Hepatocyte (in vitro differentiated cells): ENCODE data around the gene TP73. TPM values are rescaled to one million over a fixed set of nuclear protein-coding genes. Genes with fewer than 3 reads are reported as not detected.
A peak's percentile ranks its signal among the peaks of the same experiment; 100 is the strongest.

Experiments used
- DNase-seq: peaks from one replicate; pipeline ENCODE4 v3.0.0-alpha.2; 2016; ENCODE audit warnings: low spot score
- H2AFZ ChIP-seq: fragments of 200-600 bp; sonication (generic); 2 replicates; pipeline ENCODE4 v1.6.0; 2016; ENCODE audit warnings: antibody characterized with exemption, mild to moderate bottlenecking
- H3K27ac ChIP-seq: fragments of 200-600 bp; sonication (generic); 2 replicates; pipeline ENCODE4 v1.5.1; 2016; ENCODE audit warnings: mild to moderate bottlenecking
- H3K27me3 ChIP-seq: fragments of 200-600 bp; sonication (generic); 2 replicates; pipeline ENCODE4 v1.6.1; 2016
- H3K36me3 ChIP-seq: fragments of 200-600 bp; sonication (generic); replicated peaks from 2 replicates; pipeline ENCODE4 v1.5.1; 2016; ENCODE audit warnings: low read depth; ENCODE audit not compliant: insufficient read depth
- H3K4me1 ChIP-seq: fragments of 200-600 bp; sonication (generic); 2 replicates; pipeline ENCODE4 v1.5.1; 2016; ENCODE audit warnings: mild to moderate bottlenecking, moderate library complexity; ENCODE audit not compliant: insufficient read depth
- H3K4me2 ChIP-seq: fragments of 200-600 bp; sonication (generic); 2 replicates; pipeline ENCODE4 v1.6.0; 2016
- H3K4me3 ChIP-seq: fragments of 200-600 bp; sonication (generic); 2 replicates; pipeline ENCODE4 v1.5.1; 2016; ENCODE audit warnings: mild to moderate bottlenecking
- H3K79me2 ChIP-seq: fragments of 200-600 bp; sonication (generic); 2 replicates; pipeline ENCODE4 v1.6.0; 2017; ENCODE audit warnings: mild to moderate bottlenecking
- H3K9me2 ChIP-seq: fragments of 200-600 bp; sonication (generic); replicated peaks from 2 replicates; pipeline ENCODE4 v1.6.0; 2017; ENCODE audit warnings: mild to moderate bottlenecking; ENCODE audit not compliant: insufficient read depth
- H3K9me3 ChIP-seq: fragments of 200-600 bp; sonication (generic); 2 replicates; pipeline ENCODE4 v1.5.1; 2016; ENCODE audit warnings: low read depth, mild to moderate bottlenecking
- H4K20me1 ChIP-seq: fragments of 200-600 bp; sonication (generic); 2 replicates; pipeline ENCODE4 v1.6.0; 2016; ENCODE audit warnings: mild to moderate bottlenecking; ENCODE audit not compliant: insufficient read depth, poor library complexity, severe bottlenecking
- CTCF ChIP-seq: fragments of 200-600 bp; sonication (generic); IDR thresholded peaks from 2 replicates; pipeline ENCODE4 v1.5.1; 2016; ENCODE audit warnings: antibody characterized with exemption, mild to moderate bottlenecking; ENCODE audit not compliant: poor library complexity
- EZH2 ChIP-seq: fragments of 200-600 bp; sonication (generic); IDR thresholded peaks from 2 replicates; pipeline ENCODE4 v1.6.1; 2016; ENCODE audit warnings: antibody characterized with exemption, mild to moderate bottlenecking, borderline replicate concordance
- EZH2phosphoT487 ChIP-seq: fragments of 200-600 bp; sonication (generic); IDR thresholded peaks from one replicate; pipeline ENCODE4 v1.6.1; 2018; ENCODE audit warnings: antibody characterized with exemption, mild to moderate bottlenecking, low read depth, moderate library complexity; ENCODE audit not compliant: unreplicated experiment, severe bottlenecking
- WGBS: methylation state at CpG from one replicate; pipeline ENCODE4 v1.1.6; 2016; ENCODE audit warnings: low lambda C conversion rate; ENCODE audit errors: missing lambda C conversion rate; 5-methylcytosine and 5-hydroxymethylcytosine counted together
- polyA plus RNA-seq: library from polyadenylated mRNA; unstranded; fragments of >200 nt; fragmentation: Nextera tagmentation; extraction: Ambion mirVana; gene quantifications from 2 replicates; pipeline ENCODE4 v1.2.1, GENCODE V29; 2016
- total RNA-seq: library from RNA; depleted of rRNA; stranded (reverse); fragments of >200 nt; gene quantifications from 2 replicates; pipeline ENCODE4 v1.2.3, GENCODE V29; 2014

TP73 gene
- total and polyA plus RNA-seq, 2 experiments from 2014 or later: 0.27 to 0.47 TPM

- Histone ChIP-seq H3K4me1 (peaks cover 41% of the 10 kb centered on the region), H3K9me2 (no peaks in the 10 kb centered on the region), H4K20me1 (no peaks in the 10 kb centered on the region), H3K36me3 (no peaks in the 10 kb centered on the region), H3K4me2 (peak overlapping the region; percentile 98), H3K4me3 (no peak overlapping the region), H3K79me2 (no peaks in the 10 kb centered on the region), H2AFZ (no peak overlapping the region), H3K9me3 (no peaks in the 10 kb centered on the region), H3K27ac (peak overlapping the region; percentile 31), H3K27me3 (no peaks in the 10 kb centered on the region)
- peak; percentile 78 for DNase-seq
- 54% methylated on average over 27 of the region's 27 CpGs for WGBS
- TF ChIP-seq CTCF: peak; percentile 28
- TF ChIP-seq EZH2: no peak
- no peak for TF ChIP-seq EZH2phosphoT487
Observed at GRCh38 chr1:3775490-3776230, 123.3 kb downstream of the TP73 start.

- Histone ChIP-seq H4K20me1 (no peaks in the 10 kb centered on the region), H3K4me1 (peaks cover 37% of the 10 kb centered on the region), H3K27ac (peak overlapping the region; percentile 31), H2AFZ (no peak overlapping the region), H3K4me3 (no peak overlapping the region), H3K4me2 (no peak overlapping the region), H3K36me3 (no peaks in the 10 kb centered on the region), H3K9me2 (no peaks in the 10 kb centered on the region), H3K9me3 (no peaks in the 10 kb centered on the region), H3K79me2 (no peaks in the 10 kb centered on the region), H3K27me3 (no peaks in the 10 kb centered on the region)
- 84% methylated on average over 14 of the region's 21 CpGs for WGBS
- DNase-seq: no peak
- TF ChIP-seq CTCF (no peak), EZH2 (no peak)
Observed at GRCh38 chr1:3776231-3776961, 124.1 kb downstream of the TP73 start.

GRCh38 chr1:3777078-3777547, 124.8 kb downstream of the TP73 start:
- H3K36me3 ChIP-seq: no peaks in the 10 kb centered on the region
- H3K27ac ChIP-seq: peak overlapping the region; percentile 20
- TF ChIP-seq CTCF (no peak), EZH2 (no peak), EZH2phosphoT487 (no peak)
- H3K4me3 ChIP-seq: no peak overlapping the region
- WGBS: 83% methylated on average over 9 of the region's 10 CpGs
- H2AFZ ChIP-seq: no peak overlapping the region
- H3K27me3 ChIP-seq: no peaks in the 10 kb centered on the region
- no peak for DNase-seq
- H3K79me2 ChIP-seq: no peaks in the 10 kb centered on the region
- no peaks in the 10 kb centered on the region for H4K20me1 ChIP-seq
- H3K9me2 ChIP-seq: no peaks in the 10 kb centered on the region
- H3K4me1 ChIP-seq: peaks cover 33% of the 10 kb centered on the region
- H3K4me2 ChIP-seq: no peak overlapping the region
- H3K9me3 ChIP-seq: no peaks in the 10 kb centered on the region
